ENCODE data around the gene HNRNPR. TPM values are rescaled to one million over a fixed set of nuclear protein-coding genes. Genes with fewer than 3 reads are reported as not detected.

HNRNPR gene
- total and polyA plus RNA-seq, 2 donors (not counting 1 experiment from before 2014, with no cell fraction given), result 52.2 to 132 TPM

DNA sequence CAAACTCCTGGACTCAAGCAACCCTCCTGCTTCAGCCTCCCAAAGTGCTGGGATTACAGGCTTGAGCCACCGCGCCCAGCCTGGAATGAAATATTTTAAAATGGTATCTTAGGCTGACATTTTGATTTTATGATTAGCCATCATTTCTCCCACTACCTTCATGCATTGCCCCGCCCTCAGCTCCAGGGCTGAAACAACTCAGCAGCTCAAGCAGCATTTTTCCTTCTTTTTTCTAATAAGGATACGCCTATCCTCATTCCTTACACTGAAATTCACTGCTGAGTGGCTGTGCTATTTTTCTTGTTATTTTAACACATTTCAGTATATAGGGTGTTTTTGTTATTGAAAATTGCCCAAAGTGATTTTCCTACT is 70.0 kb downstream of the HNRNPR start:
- H4K20me1 ChIP-seq (ENCODE audit: control insufficient read depth, insufficient read depth, low read length, poor library complexity, severe bottlenecking), result no peaks in the 10 kb centered on the region
- no peaks in the 10 kb centered on the region for H3K4me1 ChIP-seq (ENCODE audit: control insufficient read depth in 2 of 2, insufficient read depth in 2 of 2, low read length in 2 of 2)
- no peak overlapping the region for H3K9ac ChIP-seq (ENCODE audit: low read length)
- Mint-ChIP-seq H3K9me3 (ENCODE audit: insufficient read depth) (no peaks in the 10 kb centered on the region), H3K4me1 (no peaks in the 10 kb centered on the region), H3K27ac (no peak overlapping the region), H3K27me3 (peaks cover 38% of the 10 kb centered on the region), H3K4me3 (no peak overlapping the region)
- CTCF ChIA-PET, result no interaction called here
- H3K27me3 ChIP-seq (replicated peaks in 1 of 4; ENCODE audit: control extremely low read depth in 1 of 4, control insufficient read depth in 3 of 4, insufficient read depth in 4 of 4, low read length in 3 of 4), result peaks cover 0 to 13% (median 5%) of the 10 kb centered on the region in 4 experiments
- H3K4me3 ChIP-seq (ENCODE audit: control extremely low read depth in 1 of 5, extremely low read depth in 1 of 5, insufficient read depth in 1 of 5, low read depth in 2 of 5, low read length in 4 of 5), result no peak overlapping the region
- H3K9me3 ChIP-seq (ENCODE audit: control extremely low read depth in 1 of 3, control insufficient read depth in 2 of 3, insufficient read depth in 1 of 3, low read length in 2 of 3), result no peaks in the 10 kb centered on the region
- no peak overlapping the region for H2AFZ ChIP-seq (ENCODE audit: insufficient read depth, low read depth, low read length, poor library complexity, severe bottlenecking)
- H3K4me2 ChIP-seq (replicated peaks; ENCODE audit: low read depth, low read length, poor library complexity, severe bottlenecking), result no peak overlapping the region
- no peak for TF ChIP-seq EZH2 (IDR thresholded peaks at IDR 0.05; ENCODE audit: borderline replicate concordance, insufficient read depth, low read depth, low read length, poor library complexity, severe bottlenecking)
- TF ChIP-seq, protein P1, sequence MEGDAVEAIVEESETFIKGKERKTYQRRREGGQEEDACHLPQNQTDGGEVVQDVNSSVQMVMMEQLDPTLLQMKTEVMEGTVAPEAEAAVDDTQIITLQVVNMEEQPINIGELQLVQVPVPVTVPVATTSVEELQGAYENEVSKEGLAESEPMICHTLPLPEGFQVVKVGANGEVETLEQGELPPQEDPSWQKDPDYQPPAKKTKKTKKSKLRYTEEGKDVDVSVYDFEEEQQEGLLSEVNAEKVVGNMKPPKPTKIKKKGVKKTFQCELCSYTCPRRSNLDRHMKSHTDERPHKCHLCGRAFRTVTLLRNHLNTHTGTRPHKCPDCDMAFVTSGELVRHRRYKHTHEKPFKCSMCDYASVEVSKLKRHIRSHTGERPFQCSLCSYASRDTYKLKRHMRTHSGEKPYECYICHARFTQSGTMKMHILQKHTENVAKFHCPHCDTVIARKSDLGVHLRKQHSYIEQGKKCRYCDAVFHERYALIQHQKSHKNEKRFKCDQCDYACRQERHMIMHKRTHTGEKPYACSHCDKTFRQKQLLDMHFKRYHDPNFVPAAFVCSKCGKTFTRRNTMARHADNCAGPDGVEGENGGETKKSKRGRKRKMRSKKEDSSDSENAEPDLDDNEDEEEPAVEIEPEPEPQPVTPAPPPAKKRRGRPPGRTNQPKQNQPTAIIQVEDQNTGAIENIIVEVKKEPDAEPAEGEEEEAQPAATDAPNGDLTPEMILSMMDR (IDR thresholded peaks at IDR 0.05), result no peak
- ATAC-seq (ENCODE audit: low read depth), result no peak
- H3K36me3 ChIP-seq (replicated peaks in 1 of 2; ENCODE audit: control extremely low read depth in 1 of 2, control insufficient read depth in 1 of 2, extremely low read depth in 1 of 2, insufficient read depth in 2 of 2, low read length in 1 of 2), result no peaks in the 10 kb centered on the region
- POLR2A ChIA-PET, result no interaction called here
- H3K79me2 ChIP-seq (ENCODE audit: control insufficient read depth, insufficient read depth, low read length), result no peaks in the 10 kb centered on the region
- no CpG with 5 or more reads among the region's 4 CpGs for WGBS (ENCODE audit: insufficient coverage)
- no peak overlapping the region for H3K27ac ChIP-seq (ENCODE audit: low read length in 2 of 2)
- intact Hi-C loops (cut with micrococcal nuclease), result no loop called here
- DNase-seq, result no peak

DNA sequence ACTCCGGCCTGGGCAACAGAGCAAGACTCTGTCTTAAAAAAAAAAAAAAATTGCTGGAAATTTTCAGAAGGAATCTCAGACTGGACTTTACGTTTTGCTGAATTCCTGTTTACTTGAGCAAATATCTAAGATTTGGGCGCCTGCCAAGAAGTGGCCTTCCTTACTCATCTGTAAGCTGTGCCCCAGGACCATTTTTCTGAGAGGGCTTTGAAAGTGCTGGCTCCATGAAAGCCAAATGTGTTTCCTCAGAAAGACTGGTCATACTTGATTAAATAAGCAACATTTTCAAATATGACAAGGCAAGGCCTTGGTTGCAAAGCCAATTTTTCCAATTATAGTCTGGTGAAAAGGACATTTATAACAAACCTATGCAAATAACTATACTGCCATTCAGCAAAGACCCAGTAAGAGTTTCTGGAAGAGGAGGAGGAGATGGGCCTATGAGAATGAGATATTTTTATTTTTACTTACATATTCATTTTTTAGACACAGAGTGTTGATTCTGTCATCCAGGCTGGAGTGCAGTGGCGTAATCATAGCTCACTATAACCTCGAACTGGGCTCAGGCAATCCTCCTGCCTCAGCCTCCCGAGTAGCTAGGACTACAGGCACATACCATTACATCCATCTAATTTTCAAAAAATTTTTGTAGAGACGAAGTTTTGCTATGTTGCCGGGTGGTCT is 70.5 kb downstream of the HNRNPR start:
- no peaks in the 10 kb centered on the region for H3K9me3 Mint-ChIP-seq (ENCODE audit: insufficient read depth)
- Histone ChIP-seq H3K36me3 (replicated peaks in 1 of 2; ENCODE audit: control extremely low read depth in 1 of 2, control insufficient read depth in 1 of 2, extremely low read depth in 1 of 2, insufficient read depth in 2 of 2, low read length in 1 of 2) (no peaks in the 10 kb centered on the region), H3K4me1 (ENCODE audit: control insufficient read depth in 2 of 2, insufficient read depth in 2 of 2, low read length in 2 of 2) (no peaks in the 10 kb centered on the region), H3K9me3 (ENCODE audit: control extremely low read depth in 1 of 3, control insufficient read depth in 2 of 3, insufficient read depth in 1 of 3, low read length in 2 of 3) (no peaks in the 10 kb centered on the region), H3K4me3 (ENCODE audit: control extremely low read depth in 1 of 5, extremely low read depth in 1 of 5, insufficient read depth in 1 of 5, low read depth in 2 of 5, low read length in 4 of 5) (no peak overlapping the region), H2AFZ (ENCODE audit: insufficient read depth, low read depth, low read length, poor library complexity, severe bottlenecking) (no peak overlapping the region), H4K20me1 (ENCODE audit: control insufficient read depth, insufficient read depth, low read length, poor library complexity, severe bottlenecking) (no peaks in the 10 kb centered on the region), H3K4me2 (replicated peaks; ENCODE audit: low read depth, low read length, poor library complexity, severe bottlenecking) (no peak overlapping the region), H3K27me3 (replicated peaks in 1 of 4; ENCODE audit: control extremely low read depth in 1 of 4, control insufficient read depth in 3 of 4, insufficient read depth in 4 of 4, low read length in 3 of 4) (peaks cover 0 to 13% (median 5%) of the 10 kb centered on the region in 4 experiments), H3K9ac (ENCODE audit: low read length) (no peak overlapping the region), H3K79me2 (ENCODE audit: control insufficient read depth, insufficient read depth, low read length) (no peaks in the 10 kb centered on the region), H3K27ac (ENCODE audit: low read length in 2 of 2) (no peak overlapping the region)
- intact Hi-C loops (cut with micrococcal nuclease), result no loop called here
- ATAC-seq (ENCODE audit: low read depth), result no peak
- CTCF ChIA-PET, result no interaction called here
- no peaks in the 10 kb centered on the region for H3K4me1 Mint-ChIP-seq
- no peak overlapping the region for H3K27ac Mint-ChIP-seq
- peaks cover 38% of the 10 kb centered on the region for H3K27me3 Mint-ChIP-seq
- no peak overlapping the region for H3K4me3 Mint-ChIP-seq
- POLR2A ChIA-PET, result no interaction called here
- no peak for TF ChIP-seq EZH2 (IDR thresholded peaks at IDR 0.05; ENCODE audit: borderline replicate concordance, insufficient read depth, low read depth, low read length, poor library complexity, severe bottlenecking)
- TF ChIP-seq, protein P1 (IDR thresholded peaks at IDR 0.05), result no peak
- no peak for DNase-seq
- WGBS (ENCODE audit: insufficient coverage), result 73% methylated on average over 4 of the region's 8 CpGs

Measured in B cell (primary cell).